B cell (primary cell): ENCODE measurements around the gene NCCRP1. TPM values are rescaled to one million over a fixed set of nuclear protein-coding genes. Genes with fewer than 3 reads are reported as not detected.

Source experiments
- ATAC-seq: fragments of 200-7000 bp; cut with Tn5 transposase; one replicate; pipeline ENCODE4 v1.10.0; 2021; ENCODE audit warnings: low read depth, mild to moderate bottlenecking, moderate number of reproducible peaks, moderate library complexity
- CTCF ChIA-PET: fragments of 350-600 bp; sonication (Branson Sonifier 250); formaldehyde crosslinking; loops from one replicate; lab custom pipeline; 2021; ENCODE audit warnings: antibody characterized with exemption, inconsistent platforms; lab: Charles Lee
- POLR2A ChIA-PET: fragments of 350-600 bp; sonication (Branson Sonifier 250); formaldehyde crosslinking; loops from one replicate; lab custom pipeline; 2021; ENCODE audit warnings: antibody characterized with exemption; lab: Charles Lee
- DNase-seq: peaks from one replicate; pipeline ENCODE4 v3.0.0; 2013
- H2AFZ ChIP-seq: 2 replicates; pipeline ENCODE4 v1.6.1; 2012; ENCODE audit warnings: mild to moderate bottlenecking, low read depth, low read length; ENCODE audit not compliant: insufficient read depth, poor library complexity, severe bottlenecking
- H3K27ac ChIP-seq, 2 donors: 1 replicate in 1 of 2; 2 replicates in 1 of 2; pipeline ENCODE4 v1.5.1; 2012 to 2013; ENCODE audit warnings: low read length in 2 of 2, mild to moderate bottlenecking in 2 of 2, moderate library complexity in 1 of 2
- H3K27me3 ChIP-seq, 4 experiments: fragments of 200-600 bp in 1 of 4; sonication (generic) in 1 of 4; replicated peaks in 1 of 4; 1 replicate in 2 of 4; 2 replicates in 2 of 4; pipeline versions ENCODE4 v1.6.1 to v1.7.0; 2013 to 2016; ENCODE audit warnings: low read length in 3 of 4, mild to moderate bottlenecking in 2 of 4, mixed read lengths in 1 of 4, moderate library complexity in 1 of 4; ENCODE audit not compliant: insufficient read depth in 4 of 4, control insufficient read depth in 3 of 4; ENCODE audit errors: control extremely low read depth in 1 of 4
- H3K36me3 ChIP-seq, 2 experiments: replicated peaks in 1 of 2; 1 replicate in 1 of 2; 2 replicates in 1 of 2; pipeline versions ENCODE4 v1.6.1 to v1.7.1; 2013; ENCODE audit warnings: low read length in 1 of 2; ENCODE audit not compliant: insufficient read depth in 2 of 2, control insufficient read depth in 1 of 2; ENCODE audit errors: control extremely low read depth in 1 of 2, extremely low read depth in 1 of 2
- H3K4me1 ChIP-seq, 2 donors: fragments of 200-600 bp in 1 of 2; sonication (generic) in 1 of 2; 1 replicate in 1 of 2; 2 replicates in 1 of 2; pipeline versions ENCODE4 v1.5.1 to v1.6.1; 2013 to 2017; ENCODE audit warnings: low read length in 2 of 2; ENCODE audit not compliant: control insufficient read depth in 2 of 2, insufficient read depth in 2 of 2
- H3K4me2 ChIP-seq: replicated peaks from 2 replicates; pipeline ENCODE3; 2012; ENCODE audit warnings: mild to moderate bottlenecking, low read depth, low read length; ENCODE audit not compliant: poor library complexity, severe bottlenecking
- H3K4me3 ChIP-seq, 5 experiments: fragments of 200-600 bp in 1 of 5; sonication (generic) in 1 of 5; 1 replicate in 3 of 5; 2 replicates in 2 of 5; pipeline versions ENCODE4 v1.5.1 to v1.7.0; 2011 to 2016; ENCODE audit warnings: low read length in 4 of 5, mild to moderate bottlenecking in 4 of 5, low read depth in 2 of 5, control low read depth in 1 of 5, moderate library complexity in 1 of 5; ENCODE audit not compliant: insufficient read depth in 1 of 5; ENCODE audit errors: control extremely low read depth in 1 of 5, extremely low read depth in 1 of 5
- H3K79me2 ChIP-seq: fragments of 200-600 bp; sonication (generic); one replicate; pipeline ENCODE4 v1.6.0; 2016; ENCODE audit warnings: low read length; ENCODE audit not compliant: control insufficient read depth, insufficient read depth
- H3K9ac ChIP-seq: fragments of 200-600 bp; sonication (generic); 2 replicates; pipeline ENCODE4 v1.6.1; 2017; ENCODE audit warnings: mild to moderate bottlenecking, low read length, moderate library complexity
- H3K9me3 ChIP-seq, 3 donors: one replicate each; pipeline versions ENCODE4 v1.6.1 to v1.7.1; 2013; ENCODE audit warnings: low read length in 2 of 3; ENCODE audit not compliant: control insufficient read depth in 2 of 3, insufficient read depth in 1 of 3; ENCODE audit errors: control extremely low read depth in 1 of 3
- H4K20me1 ChIP-seq: 2 replicates; pipeline ENCODE4 v1.6.0; 2012; ENCODE audit warnings: mild to moderate bottlenecking, low read length; ENCODE audit not compliant: insufficient read depth, control insufficient read depth, poor library complexity, severe bottlenecking
- H3K27ac Mint-ChIP-seq: one replicate; pipeline ENCODE4 v1.8.0; 2021; ENCODE audit warnings: mixed read lengths
- H3K27me3 Mint-ChIP-seq: one replicate; pipeline ENCODE4 v1.8.0; 2021; ENCODE audit warnings: mixed read lengths
- H3K4me1 Mint-ChIP-seq: one replicate; pipeline ENCODE4 v1.8.0; 2021; ENCODE audit warnings: mixed read lengths
- H3K4me3 Mint-ChIP-seq: one replicate; pipeline ENCODE4 v1.8.0; 2021; ENCODE audit warnings: mixed read lengths
- H3K9me3 Mint-ChIP-seq: one replicate; pipeline ENCODE4 v1.8.0; 2022; ENCODE audit warnings: mixed read lengths; ENCODE audit not compliant: insufficient read depth
- CTCF ChIP-seq: fragments of 200-600 bp; IDR thresholded peaks from one replicate; pipeline ENCODE4 v1.8.0; 2022; ENCODE audit warnings: antibody characterized with exemption, mild to moderate bottlenecking
- EZH2 ChIP-seq: IDR thresholded peaks from 2 replicates; pipeline ENCODE4 v1.6.1; 2012; ENCODE audit warnings: borderline replicate concordance, low read depth, mild to moderate bottlenecking, moderate library complexity, low read length; ENCODE audit not compliant: insufficient read depth, poor library complexity, severe bottlenecking
- WGBS: methylation state at CpG from one replicate; pipeline ENCODE4 v1.1.5; 2013; ENCODE audit warnings: missing lambda C conversion rate; ENCODE audit not compliant: insufficient coverage; 5-methylcytosine and 5-hydroxymethylcytosine counted together
- intact Hi-C: fragments of 100-400 bp; cut with micrococcal nuclease; formaldehyde crosslinking; loops from one replicate; pipeline ENCODE4 v1.10.0; 2022
- polyA plus RNA-seq: library from polyadenylated mRNA; depleted of rRNA; stranded (reverse); fragments of >200 nt; gene quantifications from 2 replicates; pipeline ENCODE4 v1.2.3, GENCODE V29; 2012
- total RNA-seq, 2 donors: library from RNA; stranded (reverse); fragments of 120-200 nt in 1 of 2; gene quantifications; 1 replicate in 1 of 2; 2 replicates in 1 of 2; pipeline versions ENCODE4 v1.2.3 to v1.2.4, GENCODE V29; 2013 to 2022

The NCCRP1 gene
- total and polyA plus RNA-seq, 2 donors (not counting 1 experiment from before 2014, with no cell fraction given) = 0.04 TPM; not detected in 1

GRCh38 chr19:39171479-39172465 lies 25.0 kb upstream of the NCCRP1 start:
- H3K27ac Mint-ChIP-seq = no peak overlapping the region
- peaks cover 0 to 14% of the 10 kb centered on the region in 2 experiments for H3K36me3 ChIP-seq
- H3K27ac ChIP-seq = no peak overlapping the region
- intact Hi-C loops = no loop called here
- H3K79me2 ChIP-seq = no peaks in the 10 kb centered on the region
- ChIA-PET CTCF (no interaction called here), POLR2A (no interaction called here)
- TF ChIP-seq EZH2 (no peak), CTCF (no peak)
- no peaks in the 10 kb centered on the region for H3K9me3 ChIP-seq
- H3K27me3 ChIP-seq = no peaks in the 10 kb centered on the region
- H4K20me1 ChIP-seq = no peaks in the 10 kb centered on the region
- H3K27me3 Mint-ChIP-seq = no peaks in the 10 kb centered on the region
- 95% methylated on average over 26 of the region's 27 CpGs for WGBS
- H3K4me1 ChIP-seq = no peaks in the 10 kb centered on the region
- no peak for ATAC-seq
- H2AFZ ChIP-seq = no peak overlapping the region
- H3K4me2 ChIP-seq = no peak overlapping the region
- no peak overlapping the region for H3K4me3 ChIP-seq
- H3K4me1 Mint-ChIP-seq = no peaks in the 10 kb centered on the region
- H3K9ac ChIP-seq = no peak overlapping the region
- no peak for DNase-seq
- H3K9me3 Mint-ChIP-seq = no peaks in the 10 kb centered on the region
- no peak overlapping the region for H3K4me3 Mint-ChIP-seq
